ENCODE data around the gene LRIG2.

The LRIG2 gene

GRCh38 chr1:113091988-113092594, 19.1 kb downstream of the LRIG2 start:
- no peak overlapping the region for H3K4me3 ChIP-seq (ENCODE audit: low read depth, low read length)
- no peak for DNase-seq (ENCODE audit: low read depth)
- no peak for TF ChIP-seq CTCF (conservative IDR thresholded peaks at IDR 0.05; ENCODE audit: low read depth, low read length)

GRCh38 chr1:113094506-113094905, 21.5 kb downstream of the LRIG2 start:
- H3K4me3 ChIP-seq (ENCODE audit: low read depth, low read length), result no peak overlapping the region
- TF ChIP-seq CTCF (conservative IDR thresholded peaks at IDR 0.05; ENCODE audit: low read depth, low read length), result no peak

GRCh38 chr1:113095790-113096455, 22.9 kb downstream of the LRIG2 start:
- no peak for TF ChIP-seq CTCF (conservative IDR thresholded peaks at IDR 0.05; ENCODE audit: low read depth, low read length)
- H3K4me3 ChIP-seq (ENCODE audit: low read depth, low read length), result no peak overlapping the region
- no peak for DNase-seq (ENCODE audit: low read depth)

More at GRCh38 chr1:113094506-113094905, 21.5 kb downstream of the LRIG2 start:
- DNase-seq (ENCODE audit: low read depth), result no peak

GRCh38 chr1:113096493-113096892, 23.5 kb downstream of the LRIG2 start:
- no peak overlapping the region for H3K4me3 ChIP-seq (ENCODE audit: low read depth, low read length)
- no peak for DNase-seq (ENCODE audit: low read depth)
- no peak for TF ChIP-seq CTCF (conservative IDR thresholded peaks at IDR 0.05; ENCODE audit: low read depth, low read length)

GRCh38 chr1:113101588-113101987, 28.6 kb downstream of the LRIG2 start:
- H3K4me3 ChIP-seq (ENCODE audit: low read depth, low read length), result no peak overlapping the region
- no peak for TF ChIP-seq CTCF (conservative IDR thresholded peaks at IDR 0.05; ENCODE audit: low read depth, low read length)
- no peak for DNase-seq (ENCODE audit: low read depth)

- TF ChIP-seq CTCF (conservative IDR thresholded peaks at IDR 0.05; ENCODE audit: low read depth, low read length), result no peak
- no peak for DNase-seq (ENCODE audit: low read depth)
- H3K4me3 ChIP-seq (ENCODE audit: low read depth, low read length), result no peak overlapping the region
These were observed 30.1 kb downstream of the LRIG2 start for GRCh38 chr1:113103048-113103447.

- DNase-seq (ENCODE audit: low read depth), result no peak
These were observed 31.0 kb downstream of the LRIG2 start for GRCh38 chr1:113103977-113104376.

More at GRCh38 chr1:113103977-113104376, 31.0 kb downstream of the LRIG2 start:
- no peak overlapping the region for H3K4me3 ChIP-seq (ENCODE audit: low read depth, low read length)
- no peak for TF ChIP-seq CTCF (conservative IDR thresholded peaks at IDR 0.05; ENCODE audit: low read depth, low read length)

All from choroid plexus epithelial cell (primary cell).